IPS-15b (cell line): ENCODE data around the gene PARD3.

Experiments
- H3K27me3 ChIP-seq: one replicate; pipeline ENCODE4 v1.6.1; 2013; ENCODE audit warnings: low read length; ENCODE audit not compliant: control insufficient read depth, insufficient read depth
- H3K36me3 ChIP-seq: one replicate; pipeline ENCODE4 v1.6.1; 2013; ENCODE audit warnings: low read length; ENCODE audit not compliant: control insufficient read depth, insufficient read depth
- H3K4me1 ChIP-seq: one replicate; pipeline ENCODE4 v1.6.1; 2013; ENCODE audit warnings: mild to moderate bottlenecking, low read length; ENCODE audit not compliant: control insufficient read depth, insufficient read depth
- H3K4me3 ChIP-seq: one replicate; pipeline ENCODE4 v1.5.1; 2013; ENCODE audit warnings: low read depth, low read length
- H3K9ac ChIP-seq: one replicate; pipeline ENCODE4 v1.6.1; 2013; ENCODE audit warnings: low read depth, mild to moderate bottlenecking, low read length
- H3K9me3 ChIP-seq: one replicate; pipeline ENCODE4 v1.6.1; 2013; ENCODE audit warnings: mild to moderate bottlenecking, low read length; ENCODE audit not compliant: control insufficient read depth, insufficient read depth

The PARD3 gene

GRCh38 chr10:34217524-34217923 is 597.6 kb downstream of the PARD3 start:
- Histone ChIP-seq H3K4me3 (no peak overlapping the region), H3K4me1 (no peaks in the 10 kb centered on the region), H3K9me3 (no peaks in the 10 kb centered on the region), H3K9ac (no peak overlapping the region), H3K27me3 (no peaks in the 10 kb centered on the region), H3K36me3 (no peaks in the 10 kb centered on the region)

- Histone ChIP-seq H3K36me3 (no peaks in the 10 kb centered on the region), H3K9me3 (no peaks in the 10 kb centered on the region), H3K4me1 (no peaks in the 10 kb centered on the region)
These were observed 598.6 kb downstream of the PARD3 start for GRCh38 chr10:34216348-34216945.

GRCh38 chr10:34213805-34214197 is 601.3 kb downstream of the PARD3 start:
- Histone ChIP-seq H3K4me3 (no peak overlapping the region), H3K36me3 (no peaks in the 10 kb centered on the region), H3K27me3 (no peaks in the 10 kb centered on the region), H3K9ac (no peak overlapping the region), H3K9me3 (no peaks in the 10 kb centered on the region), H3K4me1 (no peaks in the 10 kb centered on the region)

More at GRCh38 chr10:34216348-34216945, 598.6 kb downstream of the PARD3 start:
- H3K9ac ChIP-seq, result no peak overlapping the region
- no peak overlapping the region for H3K4me3 ChIP-seq
- no peaks in the 10 kb centered on the region for H3K27me3 ChIP-seq

GRCh38 chr10:34213193-34213804 is 601.8 kb downstream of the PARD3 start:
- Histone ChIP-seq H3K9ac (no peak overlapping the region), H3K4me3 (no peak overlapping the region), H3K27me3 (no peaks in the 10 kb centered on the region), H3K9me3 (no peaks in the 10 kb centered on the region), H3K4me1 (peaks cover 3% of the 10 kb centered on the region), H3K36me3 (no peaks in the 10 kb centered on the region)

GRCh38 chr10:34207343-34207742 is 607.8 kb downstream of the PARD3 start:
- H3K27me3 ChIP-seq, result no peaks in the 10 kb centered on the region
- H3K4me3 ChIP-seq, result no peak overlapping the region
- H3K4me1 ChIP-seq, result peaks cover 4% of the 10 kb centered on the region
- no peaks in the 10 kb centered on the region for H3K9me3 ChIP-seq
- H3K9ac ChIP-seq, result no peak overlapping the region
- H3K36me3 ChIP-seq, result no peaks in the 10 kb centered on the region

- Histone ChIP-seq H3K36me3 (no peaks in the 10 kb centered on the region), H3K9ac (no peak overlapping the region), H3K4me3 (no peak overlapping the region), H3K27me3 (no peaks in the 10 kb centered on the region), H3K9me3 (no peaks in the 10 kb centered on the region), H3K4me1 (peaks cover 4% of the 10 kb centered on the region)
These were observed 608.2 kb downstream of the PARD3 start for GRCh38 chr10:34206935-34207268.

GRCh38 chr10:34206078-34206934 is 608.8 kb downstream of the PARD3 start:
- Histone ChIP-seq H3K9ac (no peak overlapping the region), H3K36me3 (no peaks in the 10 kb centered on the region), H3K27me3 (no peaks in the 10 kb centered on the region), H3K4me3 (no peak overlapping the region), H3K4me1 (peaks cover 4% of the 10 kb centered on the region), H3K9me3 (no peaks in the 10 kb centered on the region)

GRCh38 chr10:34205452-34205851 is 609.6 kb downstream of the PARD3 start:
- Histone ChIP-seq H3K4me3 (no peak overlapping the region), H3K27me3 (no peaks in the 10 kb centered on the region), H3K36me3 (no peaks in the 10 kb centered on the region), H3K9me3 (no peaks in the 10 kb centered on the region), H3K4me1 (peaks cover 5% of the 10 kb centered on the region), H3K9ac (no peak overlapping the region)

- H3K4me3 ChIP-seq, result no peak overlapping the region
- no peak overlapping the region for H3K9ac ChIP-seq
- peaks cover 6% of the 10 kb centered on the region for H3K4me1 ChIP-seq
- H3K9me3 ChIP-seq, result no peaks in the 10 kb centered on the region
- H3K27me3 ChIP-seq, result no peaks in the 10 kb centered on the region
- no peaks in the 10 kb centered on the region for H3K36me3 ChIP-seq
These were observed 611.0 kb downstream of the PARD3 start for GRCh38 chr10:34203966-34204630.

- Histone ChIP-seq H3K36me3 (no peaks in the 10 kb centered on the region), H3K27me3 (no peaks in the 10 kb centered on the region), H3K4me1 (peaks cover 3% of the 10 kb centered on the region), H3K9ac (no peak overlapping the region), H3K9me3 (no peaks in the 10 kb centered on the region), H3K4me3 (no peak overlapping the region)
These were observed 614.7 kb downstream of the PARD3 start for GRCh38 chr10:34200355-34200901.

- H3K9ac ChIP-seq, result no peak overlapping the region
- H3K4me1 ChIP-seq, result peaks cover 3% of the 10 kb centered on the region
- H3K9me3 ChIP-seq, result no peaks in the 10 kb centered on the region
- H3K27me3 ChIP-seq, result no peaks in the 10 kb centered on the region
- H3K36me3 ChIP-seq, result no peaks in the 10 kb centered on the region
- no peak overlapping the region for H3K4me3 ChIP-seq
These were observed 616.1 kb downstream of the PARD3 start for GRCh38 chr10:34198953-34199352.
